GM12878 (cell line): ENCODE measurements around the gene STX4.
"Not testable (repeated sequence)": the region's sequence is repeated elsewhere in the genome, so short reads cannot be mapped to it uniquely, and the experiment has no call there.

Experiments
- CEBPB ChIP-seq, 2 experiments: fragments of 150-350 bp in 1 of 2; IDR thresholded peaks; 2 replicates each; pipeline ENCODE4 v1.6.1; 2012 to 2014; ENCODE audit warnings: low read depth in 2 of 2, low read length in 2 of 2, borderline replicate concordance in 1 of 2, inconsistent platforms in 1 of 2
- CTCF ChIP-seq, 3 experiments: IDR thresholded peaks in 2 of 3; conservative IDR thresholded peaks in 1 of 3; 2 replicates each; pipeline ENCODE4 v1.5.1; 2011; ENCODE audit warnings: low read depth in 3 of 3, low read length in 3 of 3, mild to moderate bottlenecking in 3 of 3, control low read depth in 2 of 3, moderate library complexity in 2 of 3, inconsistent platforms in 1 of 3, mixed read lengths in 1 of 3; ENCODE audit not compliant: control insufficient read depth in 2 of 3, insufficient read depth in 1 of 3; ENCODE audit errors: extremely low read depth in 1 of 3
- E2F4 ChIP-seq: IDR thresholded peaks from 2 replicates; pipeline ENCODE4 v1.6.1; 2012; ENCODE audit warnings: low read depth, low read length, improper control_type of control experiment
- EP300 ChIP-seq, 2 experiments: fragments of 150-350 bp in 1 of 2; IDR thresholded peaks; 2 replicates each; pipeline ENCODE4 v1.6.1; 2011 to 2012; ENCODE audit warnings: low read depth in 2 of 2, low read length in 2 of 2, borderline replicate concordance in 1 of 2, improper control_type of control experiment in 1 of 2, inconsistent platforms in 1 of 2; ENCODE audit not compliant: control insufficient read depth in 1 of 2
- EZH2 ChIP-seq: IDR thresholded peaks from 2 replicates; pipeline ENCODE4 v1.6.1; 2012; ENCODE audit warnings: low read depth, mild to moderate bottlenecking, control low read depth, inconsistent platforms, low read length, borderline replicate concordance; ENCODE audit not compliant: control insufficient read depth
- GABPA ChIP-seq: IDR thresholded peaks from 2 replicates; pipeline ENCODE4 v1.6.1; 2014; ENCODE audit warnings: antibody characterized with exemption, low read depth, mild to moderate bottlenecking, inconsistent platforms
- JUND ChIP-seq: IDR thresholded peaks from 2 replicates; pipeline ENCODE4 v1.6.1; 2012; ENCODE audit warnings: low read depth, mild to moderate bottlenecking, low read length, improper control_type of control experiment, moderate library complexity
- MYC ChIP-seq: IDR thresholded peaks from 2 replicates; pipeline ENCODE4 v1.6.1; 2011; ENCODE audit warnings: mild to moderate bottlenecking, low read length, moderate library complexity, inconsistent platforms; ENCODE audit not compliant: insufficient read depth, insufficient replicate concordance, insufficient read length, severe bottlenecking
- RAD21 ChIP-seq: IDR thresholded peaks from 2 replicates; pipeline ENCODE4 v1.6.1; 2011; ENCODE audit warnings: mild to moderate bottlenecking, low read depth, low read length, moderate library complexity; ENCODE audit not compliant: insufficient read depth
- SIN3A ChIP-seq: IDR thresholded peaks from 2 replicates; pipeline ENCODE4 v1.6.1; 2012; ENCODE audit warnings: low read depth, low read length, improper control_type of control experiment
- TAF1 ChIP-seq: IDR thresholded peaks from 2 replicates; pipeline ENCODE4 v1.6.1; 2011; ENCODE audit warnings: mild to moderate bottlenecking, low read depth, low read length, borderline replicate concordance

GRCh38 chr16:31017756-31018155 lies 15.6 kb upstream of the STX4 start:
- TF ChIP-seq MYC; JUND; CTCF (IDR thresholded peaks at IDR 0.05 in 2 of 3, conservative IDR thresholded peaks at IDR 0.05 in 1 of 3; ENCODE audit: control insufficient read depth in 2 of 3, extremely low read depth in 1 of 3, insufficient read depth in 1 of 3, low read depth in 3 of 3, low read length in 3 of 3); RAD21; EP300 (IDR thresholded peaks at IDR 0.05; ENCODE audit: borderline replicate concordance in 1 of 2, control insufficient read depth in 1 of 2, low read depth in 2 of 2, low read length in 2 of 2); E2F4; TAF1; CEBPB (IDR thresholded peaks at IDR 0.05; ENCODE audit: borderline replicate concordance in 1 of 2, low read depth in 2 of 2, low read length in 2 of 2); SIN3A; GABPA; EZH2: not testable (repeated sequence)
